ENCODE data around the gene ERBB2. TPM values are rescaled to one million over a fixed set of nuclear protein-coding genes. Genes with fewer than 3 reads are reported as not detected.
"Not testable (repeated sequence)": the region's sequence is repeated elsewhere in the genome, so short reads cannot be mapped to it uniquely, and the experiment has no call there.

The ERBB2 gene
- total and polyA plus RNA-seq, 4 experiments from 2014 or later, result 0.55 to 4.5 (median 4.1) TPM; not detected in 1

DNA sequence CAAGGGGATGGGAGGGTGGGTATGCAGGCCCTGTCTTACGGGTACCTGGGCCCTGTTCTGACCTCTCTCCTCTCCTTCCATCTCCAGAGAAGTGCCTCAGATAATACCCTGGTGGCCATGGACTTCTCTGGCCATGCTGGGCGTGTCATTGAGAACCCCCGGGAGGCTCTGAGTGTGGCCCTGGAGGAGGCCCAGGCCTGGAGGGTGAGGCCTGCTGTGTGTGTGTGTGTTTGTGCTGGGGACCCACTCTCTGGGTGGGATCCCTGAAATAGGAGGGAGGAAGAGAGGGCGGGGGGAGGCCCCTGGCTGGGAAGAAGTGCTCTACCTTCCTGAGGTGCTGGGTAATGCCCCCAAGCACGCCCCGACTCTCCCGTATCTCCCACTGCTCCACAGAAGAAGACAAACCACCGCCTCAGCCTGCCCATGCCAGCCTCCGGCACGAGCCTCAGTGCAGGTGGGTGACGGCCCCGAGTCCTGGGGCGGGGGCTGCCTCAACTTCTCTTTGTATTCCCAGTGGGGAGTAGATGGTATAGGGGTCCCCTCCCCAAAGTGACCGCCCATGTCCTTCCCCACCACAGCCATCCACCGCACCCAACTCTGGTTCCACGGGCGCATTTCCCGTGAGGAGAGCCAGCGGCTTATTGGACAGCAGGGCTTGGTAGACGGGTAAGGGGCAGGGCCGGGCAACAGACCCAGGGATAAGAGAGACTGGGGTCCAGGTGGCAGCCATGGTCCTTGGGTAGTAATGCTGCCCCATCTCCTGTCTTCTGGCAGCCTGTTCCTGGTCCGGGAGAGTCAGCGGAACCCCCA lies 45.7 kb downstream of the ERBB2 start:
- intact Hi-C loops (cut with micrococcal nuclease), result no loop called here
- H3K36me3 Mint-ChIP-seq, result no peaks in the 10 kb centered on the region
- H3K27me3 Mint-ChIP-seq, result peaks cover 2 to 4% of the 10 kb centered on the region in 2 donors
- DNase-seq, result no peak
- Histone ChIP-seq H3K9me3 (ENCODE audit: control insufficient read depth in 1 of 2, low read length in 2 of 2) (no peaks in the 10 kb centered on the region), H3K36me3 (ENCODE audit: insufficient read depth, low read length) (no peaks in the 10 kb centered on the region), H3K27me3 (ENCODE audit: insufficient read depth, low read length) (no peaks in the 10 kb centered on the region), H3K4me3 (ENCODE audit: low read length in 2 of 2) (no peak overlapping the region), H3K27ac (ENCODE audit: low read depth, low read length) (no peak overlapping the region), H3K4me1 (ENCODE audit: insufficient read depth, low read length) (no peaks in the 10 kb centered on the region)
- peak overlapping the region in 1 of 7 donors; percentile 75 for H3K27ac Mint-ChIP-seq
- POLR2A ChIA-PET (ENCODE audit: partially characterized antibody), result no interaction called here
- H3K9me3 Mint-ChIP-seq, result peaks cover 0 to 3% (median 0%) of the 10 kb centered on the region in 8 donors
- no peak overlapping the region for H3K4me3 Mint-ChIP-seq
- no peaks in the 10 kb centered on the region for H3K4me1 Mint-ChIP-seq
- CTCF ChIA-PET (ENCODE audit: partially characterized antibody), result interaction anchor here (2.1 kb wide), 1 partner anchor 15 kb away, joined by 7 read pairs; the partner anchor contains the start of gene MIEN1

GRCh38 chr17:39746145-39746461 lies 46.2 kb downstream of the ERBB2 start:
- Histone ChIP-seq H3K36me3 (ENCODE audit: insufficient read depth, low read length) (no peaks in the 10 kb centered on the region), H3K9me3 (ENCODE audit: control insufficient read depth in 1 of 2, low read length in 2 of 2) (no peaks in the 10 kb centered on the region), H3K27me3 (ENCODE audit: insufficient read depth, low read length) (no peaks in the 10 kb centered on the region), H3K27ac (ENCODE audit: low read depth, low read length) (no peak overlapping the region), H3K4me1 (ENCODE audit: insufficient read depth, low read length) (no peaks in the 10 kb centered on the region), H3K4me3 (ENCODE audit: low read length in 2 of 2) (no peak overlapping the region)
- no peaks in the 10 kb centered on the region for H3K36me3 Mint-ChIP-seq
- no peak overlapping the region for H3K4me3 Mint-ChIP-seq
- intact Hi-C loops (cut with micrococcal nuclease), result no loop called here
- DNase-seq, result no peak
- POLR2A ChIA-PET (ENCODE audit: partially characterized antibody), result no interaction called here
- peaks cover 0 to 3% (median 0%) of the 10 kb centered on the region in 8 donors for H3K9me3 Mint-ChIP-seq
- peaks cover 0 to 2% of the 10 kb centered on the region in 2 donors for H3K27me3 Mint-ChIP-seq
- H3K27ac Mint-ChIP-seq, result no peak overlapping the region
- no peaks in the 10 kb centered on the region for H3K4me1 Mint-ChIP-seq
- CTCF ChIA-PET (ENCODE audit: partially characterized antibody), result interaction anchor here (2.1 kb wide), 1 partner anchor 15 kb away, joined by 7 read pairs; the partner anchor contains the start of gene MIEN1

- H3K4me3 ChIP-seq (ENCODE audit: low read length in 2 of 2), result no peak overlapping the region
These were observed 47.9 kb downstream of the ERBB2 start for GRCh38 chr17:39747745-39748144.

DNA sequence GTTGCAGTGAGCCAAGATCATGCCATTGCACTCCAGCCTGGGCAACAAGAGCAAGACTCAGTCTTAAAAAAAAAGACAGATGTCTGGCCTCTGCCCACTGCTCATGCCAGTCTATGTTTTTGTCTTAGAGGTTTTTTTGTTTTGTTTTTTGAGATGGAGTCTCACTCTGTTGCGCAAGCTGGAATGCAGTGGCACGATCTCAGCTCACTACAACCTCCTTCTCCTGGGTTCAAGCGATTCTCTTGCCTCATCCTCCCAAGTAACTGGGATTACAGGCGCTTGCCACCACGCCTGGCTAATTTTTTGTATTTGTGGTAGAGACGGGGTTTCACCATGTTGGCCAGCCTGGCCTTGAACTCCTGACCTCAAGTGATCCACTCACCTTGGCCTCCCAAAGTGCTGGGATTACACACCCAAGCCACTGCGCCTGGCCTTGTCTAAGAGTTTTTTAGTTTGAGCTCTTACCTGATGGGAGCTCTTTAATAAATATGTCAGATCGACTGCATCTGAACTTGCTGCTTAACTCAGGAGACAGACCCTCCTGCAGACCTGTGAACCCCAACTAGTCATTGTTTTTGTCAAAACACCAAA lies 48.7 kb downstream of the ERBB2 start:
- H3K4me3 ChIP-seq (ENCODE audit: low read length in 2 of 2); DNase-seq; H3K4me1 ChIP-seq (ENCODE audit: insufficient read depth, low read length); H3K27ac ChIP-seq (ENCODE audit: low read depth, low read length); intact Hi-C loops (cut with micrococcal nuclease); H3K27me3 Mint-ChIP-seq; H3K9me3 Mint-ChIP-seq; H3K9me3 ChIP-seq (ENCODE audit: control insufficient read depth in 1 of 2, low read length in 2 of 2); H3K4me3 Mint-ChIP-seq; H3K36me3 Mint-ChIP-seq; H3K36me3 ChIP-seq (ENCODE audit: insufficient read depth, low read length); H3K27ac Mint-ChIP-seq; H3K27me3 ChIP-seq (ENCODE audit: insufficient read depth, low read length): not testable (repeated sequence)
- peaks cover 5 to 16% (median 9%) of the 10 kb centered on the region in 4 donors for H3K4me1 Mint-ChIP-seq
- ChIA-PET POLR2A (ENCODE audit: partially characterized antibody) (interaction anchor here (0.6 to 1.0 kb wide), 2 partner anchors 65 to 231 kb away, joined by 3 to 4 read pairs; partner anchors contain the start of gene PSMD3), CTCF (ENCODE audit: partially characterized antibody) (interaction anchor here (2.0 kb wide), 1 partner anchor 18 kb away, joined by 8 read pairs; the partner anchor contains the start of gene MIEN1)

More at GRCh38 chr17:39747745-39748144, 47.9 kb downstream of the ERBB2 start:
- CTCF ChIA-PET (ENCODE audit: partially characterized antibody), result interaction anchor here (2.1 kb wide), 1 partner anchor 17 kb away, joined by 7 read pairs; the partner anchor contains the start of gene MIEN1
- no peaks in the 10 kb centered on the region for H3K27me3 ChIP-seq (ENCODE audit: insufficient read depth, low read length)
- peaks cover 0 to 3% (median 0%) of the 10 kb centered on the region in 8 donors for H3K9me3 Mint-ChIP-seq
- H3K4me1 ChIP-seq (ENCODE audit: insufficient read depth, low read length), result peaks cover 1% of the 10 kb centered on the region
- H3K27ac Mint-ChIP-seq, result peak overlapping the region in 1 of 7 donors; percentile 56
- H3K4me3 Mint-ChIP-seq, result no peak overlapping the region
- H3K27ac ChIP-seq (ENCODE audit: low read depth, low read length), result no peak overlapping the region
- no peaks in the 10 kb centered on the region for H3K36me3 ChIP-seq (ENCODE audit: insufficient read depth, low read length)
- no peak for DNase-seq
- no peaks in the 10 kb centered on the region for H3K27me3 Mint-ChIP-seq
- intact Hi-C loops (cut with micrococcal nuclease), result no loop called here
- H3K36me3 Mint-ChIP-seq, result no peaks in the 10 kb centered on the region
- POLR2A ChIA-PET (ENCODE audit: partially characterized antibody), result interaction anchor here (1.0 kb wide), 1 partner anchor 232 kb away, joined by 4 read pairs; the partner anchor contains the start of gene PSMD3
- H3K4me1 Mint-ChIP-seq, result peaks cover 2 to 9% (median 5%) of the 10 kb centered on the region in 4 donors
- no peaks in the 10 kb centered on the region for H3K9me3 ChIP-seq (ENCODE audit: control insufficient read depth in 1 of 2, low read length in 2 of 2)

DNA sequence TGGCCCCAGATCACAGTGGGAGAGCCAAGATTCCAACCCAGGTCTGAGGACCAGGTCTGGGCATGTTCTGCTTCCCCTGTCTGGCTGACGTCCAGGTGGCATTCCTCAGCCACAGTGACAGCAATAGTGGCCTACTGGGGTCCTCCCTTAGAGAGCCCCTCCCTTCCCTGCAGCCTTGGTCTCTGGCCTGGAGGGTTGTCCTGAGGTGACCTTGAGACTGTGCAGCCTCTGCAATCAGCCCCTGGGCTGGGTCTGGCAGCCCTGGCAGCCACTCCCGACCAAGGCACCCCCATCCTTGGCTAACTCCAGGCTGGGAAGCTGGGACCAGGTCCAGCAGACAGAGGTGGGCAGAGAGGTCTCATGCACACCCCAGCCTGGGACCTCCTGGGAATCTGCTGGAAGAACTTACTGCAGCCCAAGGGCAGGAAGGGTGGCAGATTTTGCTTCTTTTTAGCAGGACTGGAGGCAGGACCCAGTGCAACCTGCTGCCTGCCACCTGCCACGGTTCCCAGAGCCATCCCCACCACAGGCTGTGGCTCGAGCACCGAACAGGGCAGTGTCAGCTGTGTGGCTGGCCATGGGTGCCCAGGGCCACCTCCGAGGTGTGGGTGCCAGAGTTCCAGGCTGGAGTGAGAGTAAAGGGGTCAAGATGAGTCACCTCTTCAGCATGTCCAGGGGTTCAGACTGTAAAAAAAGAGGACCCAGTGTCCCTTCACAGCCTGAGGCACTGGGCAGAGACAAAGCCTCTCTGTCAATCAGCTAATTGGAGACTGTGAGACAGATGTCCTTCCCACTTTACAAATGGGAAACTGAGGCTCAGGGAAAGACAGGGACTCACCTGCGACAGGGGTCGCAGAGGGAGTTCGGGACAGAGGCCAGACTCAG lies 50.5 kb downstream of the ERBB2 start:
- no peak overlapping the region for H3K27ac Mint-ChIP-seq
- no peak for DNase-seq

DNA sequence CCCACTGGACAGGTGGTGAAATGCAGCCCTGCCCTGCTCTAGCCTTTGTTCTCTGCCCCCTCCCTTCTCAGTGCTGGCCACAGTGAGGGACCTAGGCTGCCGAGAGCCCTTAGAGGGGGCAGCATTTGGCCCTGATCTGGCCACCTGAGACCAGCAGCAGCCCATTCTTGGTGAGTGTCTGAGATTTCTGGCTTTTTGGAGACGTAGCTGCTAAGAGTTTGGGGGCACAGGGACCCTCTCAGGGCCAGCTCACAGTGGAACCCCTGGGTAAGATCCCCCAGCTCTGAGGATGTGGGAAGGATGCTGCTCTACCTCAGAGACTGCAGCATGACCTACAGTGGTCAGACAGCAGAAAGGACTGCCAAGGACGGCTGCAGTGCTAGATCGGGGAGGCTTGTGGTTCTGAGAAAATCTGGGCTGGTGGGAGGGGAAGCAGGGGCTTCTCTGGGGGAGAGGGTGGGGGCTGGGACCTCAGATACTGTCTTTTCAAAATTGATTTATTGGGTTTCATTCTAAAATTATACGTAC lies 51.2 kb downstream of the ERBB2 start:
- intact Hi-C loops (cut with micrococcal nuclease), result loop anchor here (10.0 kb wide), 1 partner anchor 204 kb away; no protein-coding TSS in a partner anchor
- H3K27me3 Mint-ChIP-seq, result no peaks in the 10 kb centered on the region
- H3K36me3 Mint-ChIP-seq, result peaks cover 0 to 4% of the 10 kb centered on the region in 2 donors
- DNase-seq, result no peak
- Histone ChIP-seq H3K36me3 (ENCODE audit: insufficient read depth, low read length) (no peaks in the 10 kb centered on the region), H3K27ac (ENCODE audit: low read depth, low read length) (no peak overlapping the region), H3K9me3 (ENCODE audit: control insufficient read depth in 1 of 2, low read length in 2 of 2) (no peaks in the 10 kb centered on the region), H3K4me1 (ENCODE audit: insufficient read depth, low read length) (peaks cover 25% of the 10 kb centered on the region), H3K27me3 (ENCODE audit: insufficient read depth, low read length) (no peaks in the 10 kb centered on the region), H3K4me3 (ENCODE audit: low read length in 2 of 2) (no peak overlapping the region)
- H3K9me3 Mint-ChIP-seq, result peaks cover 0 to 3% (median 0%) of the 10 kb centered on the region in 8 donors
- CTCF ChIA-PET (ENCODE audit: partially characterized antibody), result interaction anchor here (7.0 kb wide), 1 partner anchor 129 kb away, joined by 68 read pairs; no protein-coding TSS in a partner anchor
- POLR2A ChIA-PET (ENCODE audit: partially characterized antibody), result no interaction called here
- peak overlapping the region in 2 of 7 donors; percentile 77 to 98 for H3K27ac Mint-ChIP-seq
- peaks cover 15 to 30% (median 22%) of the 10 kb centered on the region in 4 donors for H3K4me1 Mint-ChIP-seq
- no peak overlapping the region for H3K4me3 Mint-ChIP-seq

More for the DNA sequence above, 50.5 kb downstream of the ERBB2 start:
- POLR2A ChIA-PET (ENCODE audit: partially characterized antibody), result no interaction called here
- CTCF ChIA-PET (ENCODE audit: partially characterized antibody), result interaction anchor here (2.0 to 7.0 kb wide), 2 partner anchors 20 to 128 kb away, joined by 8 to 68 read pairs; partner anchors contain the start of gene MIEN1
- intact Hi-C loops (cut with micrococcal nuclease), result loop anchor here (10.0 kb wide), 1 partner anchor 204 kb away; no protein-coding TSS in a partner anchor
- H3K4me3 Mint-ChIP-seq, result no peak overlapping the region
- no peaks in the 10 kb centered on the region for H3K27me3 Mint-ChIP-seq
- Histone ChIP-seq H3K9me3 (ENCODE audit: control insufficient read depth in 1 of 2, low read length in 2 of 2) (no peaks in the 10 kb centered on the region), H3K27me3 (ENCODE audit: insufficient read depth, low read length) (no peaks in the 10 kb centered on the region), H3K36me3 (ENCODE audit: insufficient read depth, low read length) (no peaks in the 10 kb centered on the region), H3K27ac (ENCODE audit: low read depth, low read length) (no peak overlapping the region), H3K4me1 (ENCODE audit: insufficient read depth, low read length) (peaks cover 18% of the 10 kb centered on the region), H3K4me3 (ENCODE audit: low read length in 2 of 2) (no peak overlapping the region)
- H3K4me1 Mint-ChIP-seq, result peaks cover 8 to 23% (median 15%) of the 10 kb centered on the region in 4 donors
- H3K9me3 Mint-ChIP-seq, result peaks cover 0 to 3% (median 0%) of the 10 kb centered on the region in 8 donors
- H3K36me3 Mint-ChIP-seq, result no peaks in the 10 kb centered on the region
